BE2C (cell line): ENCODE results near the gene TRIO.

ENCODE experiments used
- DNase-seq: peaks from one replicate; pipeline ENCODE4 v3.0.0-alpha.2; 2020
- H3K27me3 ChIP-seq: fragments of 250-450 bp; sonication (Bioruptor Pico); 2 replicates; pipeline ENCODE4 v1.5.1; 2020; ENCODE audit warnings: mild to moderate bottlenecking
- H3K36me3 ChIP-seq: fragments of 250-450 bp; sonication (Bioruptor Pico); 2 replicates; pipeline ENCODE4 v1.5.1; 2020; ENCODE audit warnings: mild to moderate bottlenecking
- H3K4me1 ChIP-seq: fragments of 250-450 bp; sonication (Bioruptor Pico); 2 replicates; pipeline ENCODE4 v1.5.1; 2020
- H3K4me3 ChIP-seq: 2 replicates; pipeline ENCODE4 v1.5.1; 2011; ENCODE audit warnings: low read depth, low read length
- H3K9me3 ChIP-seq: fragments of 250-450 bp; sonication (Bioruptor Pico); 2 replicates; pipeline ENCODE4 v1.5.1; 2020
- CTCF ChIP-seq: IDR thresholded peaks from 2 replicates; pipeline ENCODE4 v1.5.1; 2012; ENCODE audit warnings: mild to moderate bottlenecking, low read depth, low read length

Gene TRIO

DNA sequence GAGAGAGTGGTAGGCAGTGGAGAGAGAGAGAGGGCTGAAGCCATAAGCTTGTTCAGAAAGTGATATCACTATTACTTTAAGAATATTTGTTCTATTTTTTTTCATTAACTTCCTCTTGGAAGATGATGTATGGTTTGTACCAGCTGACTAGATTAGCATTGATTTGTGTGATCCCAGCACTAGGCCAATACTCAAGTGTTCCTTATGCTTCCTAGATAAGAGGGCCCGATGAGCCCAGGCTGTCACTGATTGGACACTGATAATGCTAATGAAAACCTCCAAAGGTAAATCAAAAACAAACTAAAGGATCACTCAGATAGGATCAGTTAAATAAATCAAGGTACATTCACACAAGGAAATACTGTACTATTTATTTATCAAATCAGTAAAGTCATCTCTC is 385.8 kb downstream of the TRIO start:
- Histone ChIP-seq H3K27me3 (no peaks in the 10 kb centered on the region), H3K36me3 (no peaks in the 10 kb centered on the region), H3K9me3 (no peaks in the 10 kb centered on the region; the same call in 1 of the 2 replicates), H3K4me1 (peaks cover 11% of the 10 kb centered on the region), H3K4me3 (no peak overlapping the region)
- no peak for DNase-seq
- TF ChIP-seq CTCF, result no peak

GRCh38 chr5:14531668-14532067 is 388.5 kb downstream of the TRIO start:
- no peak overlapping the region for H3K4me3 ChIP-seq
- no peaks in the 10 kb centered on the region for H3K27me3 ChIP-seq
- no peak for DNase-seq
- no peaks in the 10 kb centered on the region; the same call in 1 of the 2 replicates for H3K9me3 ChIP-seq
- H3K4me1 ChIP-seq, result peaks cover 7% of the 10 kb centered on the region
- TF ChIP-seq CTCF, result no peak
- no peaks in the 10 kb centered on the region for H3K36me3 ChIP-seq

DNA sequence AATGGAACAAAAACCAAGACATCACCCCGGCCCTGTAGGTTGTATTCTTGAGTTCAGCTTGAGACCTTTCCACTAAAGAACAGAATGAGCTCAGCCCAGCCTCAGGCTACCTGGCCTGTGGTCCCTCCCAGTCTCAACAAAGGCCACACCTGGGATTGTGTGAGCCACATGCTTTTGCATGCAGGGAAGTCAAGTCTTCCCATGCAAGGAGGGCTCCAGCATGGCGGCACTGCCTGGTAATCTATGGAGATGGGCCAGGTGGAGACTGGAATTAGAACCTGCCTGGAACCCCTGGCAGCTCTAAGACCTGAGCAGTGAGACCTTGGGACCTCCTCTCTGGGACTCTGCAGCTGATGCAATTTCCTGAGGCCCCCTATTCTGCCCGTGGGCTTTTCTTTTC is 389.0 kb downstream of the TRIO start:
- H3K4me1 ChIP-seq, result peaks cover 7% of the 10 kb centered on the region

GRCh38 chr5:14534773-14535172 is 391.6 kb downstream of the TRIO start:
- no peaks in the 10 kb centered on the region for H3K36me3 ChIP-seq
- DNase-seq, result no peak
- H3K4me3 ChIP-seq, result no peak overlapping the region
- TF ChIP-seq CTCF, result no peak
- no peaks in the 10 kb centered on the region; the same call in 1 of the 2 replicates for H3K9me3 ChIP-seq
- no peaks in the 10 kb centered on the region; the same call in 1 of the 2 replicates for H3K4me1 ChIP-seq
- H3K27me3 ChIP-seq, result no peaks in the 10 kb centered on the region

More for the DNA sequence above, 389.0 kb downstream of the TRIO start:
- no peak for DNase-seq
- Histone ChIP-seq H3K9me3 (no peaks in the 10 kb centered on the region; the same call in 1 of the 2 replicates), H3K36me3 (no peaks in the 10 kb centered on the region), H3K4me3 (no peak overlapping the region), H3K27me3 (no peaks in the 10 kb centered on the region)
- TF ChIP-seq CTCF, result no peak

DNA sequence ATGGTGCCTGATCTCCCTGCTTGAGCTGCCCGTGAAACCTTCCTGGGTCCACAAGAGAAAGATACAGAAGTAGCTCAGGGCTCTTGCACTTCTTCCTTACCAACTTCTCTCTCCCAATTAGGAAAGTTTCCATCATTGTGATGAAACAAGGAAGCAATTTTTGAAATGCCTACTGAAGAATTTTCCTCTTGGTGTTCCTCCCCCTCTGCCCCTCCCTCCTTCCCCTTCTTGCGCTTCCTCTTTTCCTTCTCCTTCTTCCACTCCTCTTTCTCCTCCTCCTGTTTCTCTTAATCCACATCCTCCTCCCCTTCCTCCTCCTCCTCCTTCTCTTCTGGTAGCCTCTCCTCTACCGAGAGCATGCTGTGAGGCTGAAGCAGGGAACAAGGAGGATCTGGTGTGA is 402.2 kb downstream of the TRIO start:
- no peak overlapping the region for H3K4me3 ChIP-seq
- H3K36me3 ChIP-seq, result no peaks in the 10 kb centered on the region
- no peaks in the 10 kb centered on the region for H3K27me3 ChIP-seq
- H3K9me3 ChIP-seq, result no peaks in the 10 kb centered on the region; the same call in 1 of the 2 replicates
- TF ChIP-seq CTCF, result no peak
- H3K4me1 ChIP-seq, result no peaks in the 10 kb centered on the region
- DNase-seq, result no peak

DNA sequence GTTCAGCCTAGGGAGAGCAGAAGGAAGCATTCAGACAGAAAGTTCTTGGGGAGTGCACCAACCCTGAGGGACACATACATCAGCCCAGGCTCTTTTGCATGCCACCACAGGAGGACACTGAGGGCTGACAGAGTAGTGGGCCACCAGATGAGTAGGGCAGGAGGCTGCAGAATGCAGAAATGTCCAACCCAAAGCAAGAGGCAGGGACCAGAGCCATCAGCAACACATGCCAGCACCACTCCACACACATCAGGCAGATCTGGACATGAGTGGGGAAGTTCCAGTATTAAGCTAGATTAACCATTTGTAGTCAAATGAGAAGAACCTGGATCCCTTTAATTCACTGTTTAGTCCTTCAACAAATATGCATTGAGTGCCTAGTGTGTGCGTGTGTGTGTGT is 402.7 kb downstream of the TRIO start:
- Histone ChIP-seq H3K4me3 (no peak overlapping the region), H3K4me1 (no peaks in the 10 kb centered on the region), H3K27me3 (no peaks in the 10 kb centered on the region), H3K9me3 (no peaks in the 10 kb centered on the region; the same call in 1 of the 2 replicates), H3K36me3 (no peaks in the 10 kb centered on the region)
- no peak for DNase-seq
- no peak for TF ChIP-seq CTCF
